Measurements from ENCODE around the gene FBXL3.
"Not testable (repeated sequence)": the region's sequence is repeated elsewhere in the genome, so short reads cannot be mapped to it uniquely, and the experiment has no call there.

FBXL3 gene

GRCh38 chr13:76983676-76984075 lies 43.3 kb downstream of the FBXL3 start:
- no peak for DNase-seq (ENCODE audit: low spot score)

GRCh38 chr13:76982061-76982460 lies 44.9 kb downstream of the FBXL3 start:
- DNase-seq (ENCODE audit: low spot score) = no peak

GRCh38 chr13:76980075-76980718 lies 46.8 kb downstream of the FBXL3 start:
- peak; percentile 86 for DNase-seq (ENCODE audit: low spot score)

GRCh38 chr13:76976929-76977328 lies 50.0 kb downstream of the FBXL3 start:
- no peak for DNase-seq (ENCODE audit: low spot score)

DNA sequence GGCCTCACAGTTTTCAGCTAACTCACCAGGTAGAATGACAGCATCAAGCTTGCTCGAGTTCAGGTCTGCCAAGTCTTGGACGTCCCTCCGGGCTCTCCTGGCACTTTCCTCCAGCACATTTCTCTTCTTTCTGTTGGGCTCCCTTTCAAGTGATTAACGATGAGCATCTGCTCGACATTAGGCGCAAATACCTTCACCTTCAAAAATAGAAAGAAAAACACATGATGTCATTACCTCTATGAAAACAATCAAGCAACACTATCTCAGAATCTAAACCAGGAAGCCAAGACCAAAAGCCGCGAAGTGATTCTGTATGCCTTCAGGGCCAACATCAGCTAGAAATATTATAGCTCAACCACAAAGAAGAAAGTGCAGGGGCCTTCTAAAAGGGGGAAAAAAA lies 50.5 kb downstream of the FBXL3 start:
- DNase-seq (ENCODE audit: low spot score) = peak; percentile 26

DNA sequence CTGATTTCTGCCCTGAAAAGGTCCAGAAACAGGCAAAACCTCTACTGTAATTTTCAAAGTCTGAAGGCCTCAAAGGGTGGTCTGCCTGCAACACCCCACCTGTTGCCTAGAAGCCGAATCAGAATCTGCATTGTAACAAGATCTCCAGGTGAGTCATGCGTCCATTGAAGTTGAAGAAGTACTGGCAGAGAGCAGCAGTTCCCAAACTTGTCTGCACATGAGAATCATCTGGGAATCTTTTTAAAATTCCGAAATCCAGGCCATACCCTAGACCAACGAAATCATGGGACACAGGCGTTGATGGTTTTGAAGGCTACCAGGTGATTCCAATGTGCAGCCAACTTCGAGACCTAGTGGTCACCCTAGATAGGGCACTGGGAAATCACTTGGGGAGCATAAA lies 51.1 kb downstream of the FBXL3 start:
- no peak for DNase-seq (ENCODE audit: low spot score)

DNA sequence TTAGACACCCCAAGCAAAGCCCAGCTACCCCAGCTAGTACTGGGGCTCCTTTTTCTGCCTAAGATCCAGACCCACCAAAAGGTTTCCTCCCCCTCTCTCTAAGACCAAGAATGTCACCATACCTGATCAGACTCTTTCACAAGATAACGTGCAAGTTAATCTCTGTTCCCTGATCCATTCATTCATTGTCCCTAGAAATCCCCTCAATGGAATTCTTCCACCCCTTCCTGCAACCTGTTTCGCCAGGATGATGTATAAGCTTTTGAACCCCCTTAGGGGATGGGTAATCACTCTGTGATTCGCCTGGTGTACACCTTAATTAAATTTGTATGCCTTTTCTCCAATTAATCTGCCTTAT lies 52.4 kb downstream of the FBXL3 start:
- no peak for DNase-seq (ENCODE audit: low spot score)

DNA sequence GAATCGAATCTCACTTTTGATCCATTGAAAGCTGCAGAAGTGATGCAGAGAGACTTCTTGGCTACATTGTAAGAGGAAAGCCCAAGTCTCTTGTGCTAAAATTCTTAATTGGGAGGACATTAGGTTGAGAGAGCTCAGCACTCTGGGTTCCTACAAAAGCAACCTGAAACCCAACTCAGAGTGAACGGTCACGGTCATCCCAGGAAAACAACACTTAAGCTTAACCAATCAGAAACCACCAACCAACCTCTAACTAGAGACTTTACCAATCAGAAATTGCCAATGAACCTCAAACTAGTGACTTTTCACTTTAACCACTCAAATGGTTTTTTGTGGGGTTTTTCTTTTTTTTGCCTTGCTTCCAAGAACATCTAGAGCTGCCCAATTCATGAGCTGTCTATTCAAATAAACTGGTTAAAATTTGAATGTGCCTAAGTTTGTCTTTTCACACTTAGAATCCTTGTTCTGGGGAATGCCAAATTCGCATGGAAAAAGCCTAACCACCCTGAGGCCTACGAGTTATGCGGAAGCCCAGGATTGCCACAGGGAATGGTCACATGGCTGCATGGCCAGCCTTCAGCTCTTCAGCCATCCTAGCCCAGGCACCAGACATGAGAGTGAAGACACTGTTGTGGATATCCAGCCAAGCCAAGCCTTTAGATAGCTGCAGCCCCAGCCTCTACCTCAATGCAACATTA lies 52.9 kb downstream of the FBXL3 start:
- DNase-seq (ENCODE audit: low spot score) = no peak

- DNase-seq (ENCODE audit: low spot score) = no peak
Observed at GRCh38 chr13:76971851-76972829, 54.8 kb downstream of the FBXL3 start.

GRCh38 chr13:76971215-76971614 lies 55.7 kb downstream of the FBXL3 start:
- DNase-seq (ENCODE audit: low spot score) = no peak

DNA sequence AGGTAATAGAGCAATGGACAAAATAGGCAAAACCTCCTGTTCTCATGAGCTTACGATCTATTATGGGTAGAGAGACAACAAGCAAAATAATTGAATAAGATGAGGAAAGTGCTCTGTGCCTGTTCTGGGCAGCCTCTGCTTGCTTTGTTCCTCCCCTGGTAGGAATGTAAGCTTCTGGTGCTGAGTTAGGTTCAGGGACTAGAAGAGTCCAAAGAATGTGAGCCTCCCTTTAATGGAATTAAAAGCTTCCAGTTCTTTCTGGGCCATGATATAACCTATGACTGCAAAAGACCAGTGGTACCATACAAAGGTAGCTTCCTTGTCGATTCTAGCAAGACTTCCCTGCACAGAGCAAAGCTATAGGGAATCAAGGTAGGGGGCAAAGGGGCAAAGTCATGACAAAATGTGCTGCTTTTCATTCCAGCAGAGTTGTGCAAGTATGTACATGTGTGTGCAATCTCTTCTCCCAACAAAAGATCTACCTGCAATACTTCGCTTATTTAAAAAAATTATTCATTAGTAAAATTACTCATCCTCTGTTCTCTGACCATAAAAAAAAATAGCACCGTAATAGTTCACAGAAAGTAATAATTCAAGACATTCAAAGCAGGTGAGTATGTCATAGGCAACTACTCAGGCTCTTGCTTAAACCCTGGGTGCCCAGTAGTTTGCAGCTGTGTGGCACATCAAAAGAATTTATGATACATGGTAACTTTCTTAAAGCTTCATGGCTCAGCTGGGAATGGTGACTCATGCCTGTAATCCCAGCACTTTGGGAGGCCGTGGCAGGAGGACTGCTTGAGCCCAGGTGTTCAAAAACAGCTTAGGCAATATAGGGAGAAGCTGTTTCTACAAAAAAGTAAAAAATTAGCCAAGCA lies 57.2 kb downstream of the FBXL3 start:
- no peak for DNase-seq (ENCODE audit: low spot score)

DNA sequence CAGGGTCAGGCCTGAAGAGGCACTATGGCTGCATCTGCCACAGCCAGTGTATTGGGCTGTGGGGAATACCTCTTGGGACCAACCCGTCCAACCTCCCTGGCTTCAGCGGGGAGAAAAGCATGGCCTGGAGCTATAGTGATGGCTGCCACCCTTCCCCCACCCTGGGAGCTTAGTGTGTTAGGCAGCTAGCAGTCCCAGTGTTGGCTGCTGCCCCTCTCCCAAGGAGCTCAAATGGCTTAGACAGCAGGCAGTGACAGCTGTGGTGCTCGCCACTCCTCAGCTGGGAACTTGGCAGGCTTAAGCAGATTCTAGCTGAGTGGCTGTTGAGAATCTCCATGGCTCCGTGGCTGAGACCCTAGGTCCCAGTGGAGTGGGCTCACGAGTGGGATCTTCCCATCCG lies 58.9 kb downstream of the FBXL3 start:
- no peak for DNase-seq (ENCODE audit: low spot score)

DNA sequence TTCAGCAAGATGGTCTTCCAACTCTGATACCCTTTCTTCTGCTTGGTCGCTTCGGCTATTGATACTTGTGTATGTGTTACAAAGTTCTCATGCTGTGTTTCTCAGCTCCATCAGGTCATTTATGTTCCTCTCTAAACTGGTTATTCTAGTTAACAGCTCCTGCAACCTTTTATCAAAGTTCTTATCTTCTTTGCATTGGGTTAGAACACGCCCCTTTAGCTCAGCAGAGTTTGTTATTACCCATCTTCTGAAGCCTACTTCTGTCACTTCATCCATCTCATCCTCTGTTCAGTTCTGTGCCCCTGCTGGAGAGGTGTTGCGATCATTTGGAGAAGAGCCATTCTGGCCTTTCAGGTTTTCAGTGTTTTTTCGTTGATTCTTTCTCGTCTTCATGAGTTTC lies 59.9 kb downstream of the FBXL3 start:
- no peak for DNase-seq (ENCODE audit: low spot score)

- DNase-seq (ENCODE audit: low spot score) = no peak
Observed at GRCh38 chr13:76965759-76966421, 61.1 kb downstream of the FBXL3 start.

DNA sequence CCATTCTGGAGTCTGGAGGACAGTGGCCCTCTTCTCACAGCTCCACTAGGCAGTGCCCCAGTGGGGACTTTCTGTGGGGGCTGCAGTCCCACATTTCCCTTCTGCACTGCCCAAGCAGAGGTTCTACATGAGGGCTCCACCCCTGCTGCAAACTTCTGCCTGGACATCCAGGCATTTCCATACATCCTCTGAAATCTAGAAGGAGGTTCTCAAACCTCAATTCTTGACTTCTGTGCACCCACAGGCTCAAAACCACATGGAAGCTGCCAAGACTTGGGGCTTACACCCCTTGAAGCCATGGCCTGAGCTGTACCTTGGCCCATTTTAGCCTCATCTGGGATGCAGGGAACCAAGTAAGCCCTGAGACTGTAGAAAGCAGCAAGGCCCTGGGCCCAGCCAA lies 67.2 kb downstream of the FBXL3 start:
- not testable (repeated sequence) for DNase-seq (ENCODE audit: low spot score)

- no peak for DNase-seq (ENCODE audit: low spot score)
Observed at GRCh38 chr13:76958841-76959432, 68.0 kb downstream of the FBXL3 start.

DNA sequence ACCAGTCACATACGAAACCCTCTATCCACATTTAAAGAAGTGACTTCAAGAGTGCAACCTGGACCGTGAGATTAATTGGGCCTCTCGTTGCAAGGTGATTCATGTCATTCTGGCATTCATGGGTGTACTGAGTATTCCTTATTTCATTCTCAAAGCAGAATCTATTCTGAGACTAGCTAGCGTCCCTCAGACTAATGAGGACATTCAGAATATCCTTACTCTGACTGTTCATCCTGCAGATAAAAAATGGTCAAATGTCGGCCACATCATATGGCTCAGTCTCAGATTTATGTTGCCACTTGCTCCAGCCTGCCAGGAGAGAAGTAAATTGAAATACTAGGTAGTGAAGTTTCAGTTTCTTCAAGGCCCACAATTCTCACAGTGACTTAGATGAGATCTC lies 71.3 kb downstream of the FBXL3 start:
- DNase-seq (ENCODE audit: low spot score) = no peak
